K562 (cell line): ENCODE data around the gene RARRES2. TPM values are rescaled to one million over a fixed set of nuclear protein-coding genes. Genes with fewer than 3 reads are reported as not detected.
A peak's percentile ranks its signal among the peaks of the same experiment; 100 is the strongest.

Source experiments
- ARHGAP35 ChIP-seq: fragments of 450-650 bp; IDR thresholded peaks from 2 replicates; pipeline ENCODE4 v1.6.1; 2018; ENCODE audit not compliant: partially characterized antibody
- ARID3B ChIP-seq: fragments of 250-450 bp; sonication (Bioruptor Pico); IDR thresholded peaks from 2 replicates; pipeline ENCODE4 v1.4.0; 2020; ENCODE audit warnings: borderline replicate concordance
- ATF1 ChIP-seq, 2 experiments: fragments of 450-650 bp in 1 of 2; IDR thresholded peaks; 2 replicates each; pipeline ENCODE4 v1.6.1; 2016; ENCODE audit warnings: missing compliant biosample characterization in 1 of 2, missing genetic modification characterization in 1 of 2
- CHD7 ChIP-seq: fragments of 200-600 bp; sonication (generic); IDR thresholded peaks from one replicate; pipeline ENCODE4 v1.6.1; 2012; ENCODE audit warnings: mild to moderate bottlenecking, low read depth, low read length, inconsistent platforms
- FIP1L1 ChIP-seq: fragments of 200-400 bp; formaldehyde crosslinking; IDR thresholded peaks from 2 replicates; pipeline ENCODE4 v1.6.1; 2018; ENCODE audit warnings: mild to moderate bottlenecking, low read depth, low read length; ENCODE audit not compliant: poor library complexity, severe bottlenecking
- FOXA1 ChIP-seq: fragments of 450-650 bp; IDR thresholded peaks from 2 replicates; pipeline ENCODE4 v1.6.1; 2016; ENCODE audit warnings: mild to moderate bottlenecking, borderline replicate concordance
- PHF20 ChIP-seq: fragments of 450-650 bp; IDR thresholded peaks from 2 replicates; pipeline ENCODE4 v1.6.1; 2018; ENCODE audit not compliant: partially characterized antibody
- SMARCA5 ChIP-seq: fragments of 450-650 bp; IDR thresholded peaks from 2 replicates; pipeline ENCODE4 v1.6.1; 2016
- ZNF217 ChIP-seq: sonication (generic); formaldehyde crosslinking; IDR thresholded peaks from 2 replicates; pipeline ENCODE4 v1.8.0; 2022; ENCODE audit warnings: mild to moderate bottlenecking, missing genetic modification reagents
- ZNF253 ChIP-seq: fragments of 250-450 bp; sonication (Bioruptor Pico); conservative IDR thresholded peaks from 2 replicates; pipeline ENCODE4 v1.6.1; 2021; ENCODE audit warnings: mild to moderate bottlenecking
- ZNF41 ChIP-seq: fragments of 250-450 bp; sonication (Bioruptor Pico); conservative IDR thresholded peaks from 2 replicates; pipeline ENCODE4 v1.4.0; 2020; ENCODE audit warnings: mild to moderate bottlenecking
- ZNF444 ChIP-seq: fragments of 250-450 bp; sonication (Bioruptor Pico); IDR thresholded peaks from 2 replicates; pipeline ENCODE4 v1.4.0; 2020; ENCODE audit warnings: mild to moderate bottlenecking, moderate library complexity
- ZNF586 ChIP-seq: fragments of 450-650 bp; formaldehyde crosslinking; conservative IDR thresholded peaks from 2 replicates; pipeline ENCODE4 v1.4.0; 2020; ENCODE audit warnings: mild to moderate bottlenecking, moderate library complexity
- ZNF830 ChIP-seq: fragments of 250-450 bp; sonication (Bioruptor Pico); IDR thresholded peaks from 2 replicates; pipeline ENCODE4 v1.5.0; 2021; ENCODE audit warnings: mild to moderate bottlenecking
- polyA plus RNA-seq, 8 experiments: library from polyadenylated mRNA; depleted of rRNA in 4 of 8; stranded (reverse) in 5 of 8; unstranded in 3 of 8; fragments of >200 nt; fragmentation: Nextera tagmentation in 2 of 8; fragmentation: Illumina TruSeq in 1 of 8; extraction: Ambion mirVana in 2 of 8; extraction: Trizol in 1 of 8; gene quantifications; 2 replicates each; pipeline versions ENCODE4 v1.2.1 to v1.2.3, GENCODE V29; 2011 to 2014; ENCODE audit warnings: inconsistent platforms in 1 of 8, missing spikeins in 1 of 8
- total RNA-seq, 7 experiments: library from RNA; depleted of rRNA in 6 of 7; stranded (reverse); fragments of >200 nt in 6 of 7; fragmentation: Illumina TruSeq in 2 of 7; extraction: Trizol in 2 of 7; gene quantifications; 2 replicates each; pipeline versions ENCODE4 v1.2.1 to v1.2.3, GENCODE V29; 2011 to 2021; ENCODE audit warnings: low replicate concordance in 1 of 7

Gene RARRES2
- total and polyA plus RNA-seq, 9 of the 15 experiments (the other 6 are each of a cell fraction or from before 2014, with no cell fraction given) = 0.11 to 1.7 (median 0.23) TPM; not detected in 6

GRCh38 chr7:150378853-150379440 lies 37.5 kb upstream of the RARRES2 start, which contains the start of gene ZNF775 (continued):
- TF ChIP-seq FIP1L1 (no peak), ARHGAP35 (no peak), ZNF586 (CRISPR knock-in tag) (no peak), ZNF830 (peak; percentile 97), ZNF217 (CRISPR knock-in tag) (no peak), ZNF444 (CRISPR knock-in tag) (no peak), ATF1 (CRISPR knock-in tag; IDR thresholded peaks at IDR 0.05) (no peak), ATF1 (tag; IDR thresholded peaks at IDR 0.05) (peak; percentile 60; the same call in 1 of the 2 replicates), ZNF253 (CRISPR knock-in tag) (no peak), ARID3B (CRISPR knock-in tag) (no peak), FOXA1 (no peak), SMARCA5 (no peak), ZNF41 (CRISPR knock-in tag) (no peak), CHD7 (no peak), PHF20 (peak; percentile 29)
